ENCODE results near the gene MSH5.

GRCh38 chr6:31737991-31738979 is 1.5 kb upstream of the MSH5 start:
- TF ChIP-seq CTCF (IDR thresholded peaks at IDR 0.05): no peak
- peak in 1 of 2 donors; percentile 36 for TF ChIP-seq POLR2A (IDR thresholded peaks at IDR 0.05)
- TF ChIP-seq POLR2AphosphoS5 (IDR thresholded peaks at IDR 0.05): no peak
